GM12878 (cell line): ENCODE data around the gene GIMAP2. TPM values are rescaled to one million over a fixed set of nuclear protein-coding genes. Genes with fewer than 3 reads are reported as not detected.

Source experiments
- ATAC-seq: fragments of 200-7000 bp; cut with Tn5 transposase; 3 replicates; pipeline ENCODE4 v1.9.1; 2020; ENCODE audit warnings: mild to moderate bottlenecking, moderate library complexity
- BruUV-seq: library from RNA; stranded (reverse); fragments of 400-500 nt; replicated peaks from 2 replicates; lab custom pipeline; 2021; lab: Mats Ljungman, UMichigan
- CTCF ChIA-PET: fragments of 300-600 bp; sonication (Branson Sonifier 250); formaldehyde crosslinking; extraction: SDS; loops from one replicate; lab custom pipeline; 2021; ENCODE audit warnings: inconsistent platforms; lab: Yijun Ruan, JAX
- POLR2A ChIA-PET: fragments of 350-600 bp; formaldehyde crosslinking; extraction: SDS; loops from one replicate; lab custom pipeline; 2021; ENCODE audit warnings: inconsistent platforms; lab: Charles Lee
- RAD21 ChIA-PET: fragments of 300-600 bp; sonication (Branson Sonifier 250); formaldehyde crosslinking; loops from one replicate; lab custom pipeline; 2023; ENCODE audit warnings: antibody characterized with exemption; ENCODE audit not compliant: unreplicated experiment; lab: Charles Lee
- SMC1A ChIA-PET: fragments of 300-600 bp; sonication (Branson Sonifier 250); formaldehyde crosslinking; loops from one replicate; lab custom pipeline; 2023; ENCODE audit not compliant: unreplicated experiment, uncharacterized antibody; lab: Charles Lee
- DNase-seq: peaks from one replicate; pipeline ENCODE4 v3.0.0-alpha.2; 2011; ENCODE audit warnings: low read depth, low spot score
- FAIRE-seq: peaks from 3 replicates; lab custom pipeline; 2011; peaks lifted over from hg19 to GRCh38; lab: Jason Lieb, UNC
- H2AFZ ChIP-seq: 2 replicates; pipeline ENCODE4 v1.6.0; 2011; ENCODE audit warnings: low read depth, low read length, control low read depth; ENCODE audit not compliant: control insufficient read depth
- H3K27ac ChIP-seq: 2 replicates; pipeline ENCODE4 v1.5.1; 2011; ENCODE audit warnings: control low read depth; ENCODE audit not compliant: control insufficient read depth, insufficient read depth
- H3K27me3 ChIP-seq, 2 experiments: replicated peaks in 1 of 2; 2 replicates each; pipeline versions ENCODE4 v1.6.0 to v1.6.1; 2011; ENCODE audit warnings: low read length in 1 of 2; ENCODE audit not compliant: control insufficient read depth in 2 of 2, insufficient read depth in 2 of 2
- H3K36me3 ChIP-seq, 2 experiments: 2 replicates each; pipeline ENCODE4 v1.5.1; 2011; ENCODE audit warnings: low read length in 1 of 2; ENCODE audit not compliant: control insufficient read depth in 2 of 2, insufficient read depth in 2 of 2
- H3K4me1 ChIP-seq: 2 replicates; pipeline ENCODE4 v1.6.1; 2011; ENCODE audit warnings: mild to moderate bottlenecking, low read length, moderate library complexity, mixed read lengths; ENCODE audit not compliant: control insufficient read depth, insufficient read depth
- H3K4me2 ChIP-seq: 2 replicates; pipeline ENCODE4 v1.6.0; 2011; ENCODE audit warnings: control low read depth; ENCODE audit not compliant: control insufficient read depth, insufficient read depth
- H3K4me3 ChIP-seq: fragments of 200-600 bp; sonication (generic); 2 replicates; pipeline ENCODE4 v1.5.1; 2016
- H3K79me2 ChIP-seq: 2 replicates; pipeline ENCODE4 v1.6.0; 2011; ENCODE audit warnings: low read length; ENCODE audit not compliant: control insufficient read depth, insufficient read depth
- H3K9ac ChIP-seq: 2 replicates; pipeline ENCODE4 v1.8.0; 2011; ENCODE audit warnings: low read length, control low read depth, mixed read lengths; ENCODE audit not compliant: control insufficient read depth, insufficient read depth
- H3K9me3 ChIP-seq: replicated peaks from 3 replicates; pipeline ENCODE4 v1.5.1; 2011; ENCODE audit warnings: mild to moderate bottlenecking, low read length; ENCODE audit not compliant: control insufficient read depth, insufficient read depth
- H4K20me1 ChIP-seq: 2 replicates; pipeline ENCODE4 v1.6.0; 2011; ENCODE audit not compliant: control insufficient read depth, insufficient read depth
- BHLHE40 ChIP-seq, 2 experiments: fragments of 450-650 bp in 1 of 2; IDR thresholded peaks; 2 replicates each; pipeline ENCODE4 v1.6.1; 2011 to 2017; ENCODE audit warnings: low read depth in 2 of 2, borderline replicate concordance in 1 of 2, improper control_type of control experiment in 1 of 2, low read length in 1 of 2, mild to moderate bottlenecking in 1 of 2
- WGBS: methylation state at CpG from one replicate; pipeline ENCODE4 v1.1.6; 2016; ENCODE audit warnings: low lambda C conversion rate; ENCODE audit not compliant: insufficient replicate concordance, insufficient coverage; ENCODE audit errors: missing lambda C conversion rate; 5-methylcytosine and 5-hydroxymethylcytosine counted together
- in situ Hi-C: fragments of 300-500 bp; cut with MboI; formaldehyde crosslinking; loops from 9 replicates; pipeline ENCODE4 v1.14.3; 2018; ENCODE audit warnings: mixed read lengths
- intact Hi-C: fragments of 100-400 bp; cut with micrococcal nuclease; formaldehyde crosslinking; loops from one replicate; pipeline ENCODE4 v1.14.2; 2022; ENCODE audit not compliant: unreplicated experiment
- polyA plus RNA-seq, 11 experiments: library from polyadenylated mRNA; depleted of rRNA in 4 of 11; unstranded in 6 of 11; stranded (reverse) in 5 of 11; fragments of >200 nt; fragmentation: Nextera tagmentation in 4 of 11; fragmentation: Illumina TruSeq in 1 of 11; extraction: Ambion mirVana in 4 of 11; extraction: Trizol in 1 of 11; gene quantifications; 1 replicate in 1 of 11; 2 replicates in 10 of 11; pipeline versions ENCODE4 v1.2.1 to v1.2.3, GENCODE V29; 2011 to 2016; ENCODE audit warnings: inconsistent platforms in 2 of 11, missing spikeins in 2 of 11, low read depth in 1 of 11
- total RNA-seq, 4 experiments: library from RNA; depleted of rRNA in 3 of 4; stranded (reverse); fragments of >200 nt in 3 of 4; fragmentation: Illumina TruSeq in 1 of 4; extraction: Trizol in 1 of 4; gene quantifications; 2 replicates each; pipeline versions ENCODE4 v1.2.1 to v1.2.3, GENCODE V29; 2013 to 2021
- TF ChIP-seq, protein P1 (sequence below): fragments of 450-650 bp; IDR thresholded peaks from 2 replicates; pipeline ENCODE4 v1.6.1; 2017; ENCODE audit warnings: low read depth, mild to moderate bottlenecking, moderate library complexity
- TF ChIP-seq, protein P2 (sequence below): fragments of 150-350 bp; IDR thresholded peaks from 2 replicates; pipeline ENCODE4 v1.6.1; 2016; ENCODE audit warnings: low read depth, low read length

The GIMAP2 gene
- total and polyA plus RNA-seq, 10 of the 15 experiments (the other 5 are each of a cell fraction or from before 2014, with no cell fraction given): 21.3 to 102 (median 31.8) TPM

DNA sequence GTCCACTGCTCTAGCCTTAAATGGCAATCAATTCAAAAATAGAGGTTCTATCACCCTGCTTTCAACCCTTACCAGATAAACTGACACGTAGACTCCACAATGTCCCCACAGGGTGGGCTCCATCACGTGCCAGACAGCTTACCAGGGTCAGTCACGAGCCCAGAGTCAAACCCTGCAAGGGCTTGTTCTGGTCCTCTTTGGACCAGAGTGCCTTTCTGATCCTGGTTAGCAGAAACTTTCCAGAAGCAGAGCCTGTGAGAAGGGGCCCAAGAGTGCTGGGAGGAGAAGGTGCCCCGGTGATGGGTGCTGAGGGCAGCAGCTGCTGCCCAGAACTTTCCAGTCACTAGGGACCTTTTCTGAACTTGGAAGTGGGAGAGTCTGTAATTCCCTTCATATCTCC lies 51.4 kb downstream of the GIMAP2 start:
- intact Hi-C loops: loop anchor here (5.0 kb wide), 1 partner anchor 105 kb away; the partner anchor contains the start of gene GIMAP6
- peak overlapping the region; percentile 69 for H3K4me2 ChIP-seq
- peak overlapping the region; percentile 74 for H2AFZ ChIP-seq
- ChIA-PET RAD21 (no interaction called here), POLR2A (no interaction called here), CTCF (interaction anchor here (1.0 kb wide), 1 partner anchor 140 kb away, joined by 3 read pairs; no protein-coding TSS in a partner anchor), SMC1A (no interaction called here)
- peak overlapping the region; percentile 80 for H3K27ac ChIP-seq
- H3K79me2 ChIP-seq: peaks cover 34% of the 10 kb centered on the region
- peak overlapping the region; percentile 87 for H3K4me3 ChIP-seq
- DNase-seq (no peak), ATAC-seq (peak; percentile 37), FAIRE-seq (no peak)
- peak overlapping the region; percentile 79 for H3K9ac ChIP-seq
- in situ Hi-C loops: no loop called here
- H3K36me3 ChIP-seq: 0 out of 4 replicates have a peak, but pooled peaks cover 0 to 2% of the 10 kb centered on the region in 2 experiments
- no peaks in the 10 kb centered on the region; the same call in 1 of the 3 replicates for H3K9me3 ChIP-seq
- H3K4me1 ChIP-seq: peaks cover 32% of the 10 kb centered on the region
- BruUV-seq: no TSS peak
- WGBS: 92% methylated on average over 4 of the region's 4 CpGs
- no peaks in the 10 kb centered on the region for H4K20me1 ChIP-seq
- TF ChIP-seq BHLHE40 (IDR thresholded peaks at IDR 0.05; ENCODE audit: borderline replicate concordance in 1 of 2, low read depth in 2 of 2, low read length in 1 of 2): 0 out of 4 replicates have a peak, but pooled peaks of 1 of the 2 experiments have one; percentile 10
- TF ChIP-seq, protein P1, sequence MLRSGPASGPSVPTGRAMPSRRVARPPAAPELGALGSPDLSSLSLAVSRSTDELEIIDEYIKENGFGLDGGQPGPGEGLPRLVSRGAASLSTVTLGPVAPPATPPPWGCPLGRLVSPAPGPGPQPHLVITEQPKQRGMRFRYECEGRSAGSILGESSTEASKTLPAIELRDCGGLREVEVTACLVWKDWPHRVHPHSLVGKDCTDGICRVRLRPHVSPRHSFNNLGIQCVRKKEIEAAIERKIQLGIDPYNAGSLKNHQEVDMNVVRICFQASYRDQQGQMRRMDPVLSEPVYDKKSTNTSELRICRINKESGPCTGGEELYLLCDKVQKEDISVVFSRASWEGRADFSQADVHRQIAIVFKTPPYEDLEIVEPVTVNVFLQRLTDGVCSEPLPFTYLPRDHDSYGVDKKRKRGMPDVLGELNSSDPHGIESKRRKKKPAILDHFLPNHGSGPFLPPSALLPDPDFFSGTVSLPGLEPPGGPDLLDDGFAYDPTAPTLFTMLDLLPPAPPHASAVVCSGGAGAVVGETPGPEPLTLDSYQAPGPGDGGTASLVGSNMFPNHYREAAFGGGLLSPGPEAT: no peak
- TF ChIP-seq, protein P2, sequence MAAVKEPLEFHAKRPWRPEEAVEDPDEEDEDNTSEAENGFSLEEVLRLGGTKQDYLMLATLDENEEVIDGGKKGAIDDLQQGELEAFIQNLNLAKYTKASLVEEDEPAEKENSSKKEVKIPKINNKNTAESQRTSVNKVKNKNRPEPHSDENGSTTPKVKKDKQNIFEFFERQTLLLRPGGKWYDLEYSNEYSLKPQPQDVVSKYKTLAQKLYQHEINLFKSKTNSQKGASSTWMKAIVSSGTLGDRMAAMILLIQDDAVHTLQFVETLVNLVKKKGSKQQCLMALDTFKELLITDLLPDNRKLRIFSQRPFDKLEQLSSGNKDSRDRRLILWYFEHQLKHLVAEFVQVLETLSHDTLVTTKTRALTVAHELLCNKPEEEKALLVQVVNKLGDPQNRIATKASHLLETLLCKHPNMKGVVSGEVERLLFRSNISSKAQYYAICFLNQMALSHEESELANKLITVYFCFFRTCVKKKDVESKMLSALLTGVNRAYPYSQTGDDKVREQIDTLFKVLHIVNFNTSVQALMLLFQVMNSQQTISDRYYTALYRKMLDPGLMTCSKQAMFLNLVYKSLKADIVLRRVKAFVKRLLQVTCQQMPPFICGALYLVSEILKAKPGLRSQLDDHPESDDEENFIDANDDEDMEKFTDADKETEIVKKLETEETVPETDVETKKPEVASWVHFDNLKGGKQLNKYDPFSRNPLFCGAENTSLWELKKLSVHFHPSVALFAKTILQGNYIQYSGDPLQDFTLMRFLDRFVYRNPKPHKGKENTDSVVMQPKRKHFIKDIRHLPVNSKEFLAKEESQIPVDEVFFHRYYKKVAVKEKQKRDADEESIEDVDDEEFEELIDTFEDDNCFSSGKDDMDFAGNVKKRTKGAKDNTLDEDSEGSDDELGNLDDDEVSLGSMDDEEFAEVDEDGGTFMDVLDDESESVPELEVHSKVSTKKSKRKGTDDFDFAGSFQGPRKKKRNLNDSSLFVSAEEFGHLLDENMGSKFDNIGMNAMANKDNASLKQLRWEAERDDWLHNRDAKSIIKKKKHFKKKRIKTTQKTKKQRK: no peak
- TF ChIP-seq, all 136 proteins: peak for 1
- H3K27me3 ChIP-seq: no peaks in the 10 kb centered on the region
